GM23338 (cell line): ENCODE results near the gene PRAMEF12. TPM values are rescaled to one million over a fixed set of nuclear protein-coding genes. Genes with fewer than 3 reads are reported as not detected.

Experiments
- ATAC-seq: fragments of 200-7000 bp; cut with Tn5 transposase; 3 replicates; pipeline ENCODE4 v1.9.1; 2020
- DNase-seq: peaks from one replicate; pipeline ENCODE4 v3.0.0-alpha.2; 2015; ENCODE audit warnings: low spot score
- H2AFZ ChIP-seq: fragments of 200-600 bp; sonication (generic); 2 replicates; pipeline ENCODE4 v1.8.0; 2016; ENCODE audit warnings: antibody characterized with exemption, mild to moderate bottlenecking, moderate library complexity
- H3F3A ChIP-seq: fragments of 200-600 bp; sonication (generic); replicated peaks from 2 replicates; pipeline ENCODE4 v1.8.0; 2017; ENCODE audit warnings: antibody characterized with exemption, mixed run types, low read depth
- H3K27ac ChIP-seq: fragments of 200-600 bp; sonication (generic); 2 replicates; pipeline ENCODE4 v1.6.1; 2016; ENCODE audit warnings: low read depth
- H3K27me3 ChIP-seq: fragments of 200-600 bp; sonication (generic); 2 replicates; pipeline ENCODE4 v1.8.0; 2016; ENCODE audit warnings: mild to moderate bottlenecking, mixed run types, moderate library complexity; ENCODE audit not compliant: insufficient read depth
- H3K36me3 ChIP-seq: fragments of 200-600 bp; sonication (generic); 2 replicates; pipeline ENCODE4 v1.8.0; 2016; ENCODE audit warnings: mild to moderate bottlenecking; ENCODE audit not compliant: insufficient read depth
- H3K4me1 ChIP-seq: fragments of 200-600 bp; sonication (generic); 2 replicates; pipeline ENCODE4 v1.8.0; 2016; ENCODE audit warnings: mild to moderate bottlenecking, moderate library complexity; ENCODE audit not compliant: insufficient read depth
- H3K4me2 ChIP-seq: fragments of 200-600 bp; sonication (generic); 2 replicates; pipeline ENCODE4 v1.7.1; 2017; ENCODE audit warnings: mixed run types
- H3K4me3 ChIP-seq: fragments of 200-600 bp; sonication (generic); 2 replicates; pipeline ENCODE4 v1.6.1; 2016; ENCODE audit warnings: mixed run types
- H3K79me2 ChIP-seq: fragments of 200-600 bp; sonication (generic); replicated peaks from 2 replicates; pipeline ENCODE4 v1.8.0; 2017; ENCODE audit warnings: mild to moderate bottlenecking; ENCODE audit not compliant: insufficient read depth
- H3K9me2 ChIP-seq: fragments of 200-600 bp; sonication (generic); 2 replicates; pipeline ENCODE4 v1.8.0; 2017; ENCODE audit not compliant: insufficient read depth
- H4K20me1 ChIP-seq: fragments of 200-600 bp; sonication (generic); replicated peaks from 2 replicates; pipeline ENCODE4 v1.8.0; 2017; ENCODE audit warnings: mild to moderate bottlenecking; ENCODE audit not compliant: insufficient read depth
- H3K27ac Mint-ChIP-seq: 2 replicates; pipeline ENCODE4 v1.8.0; 2020; ENCODE audit warnings: inconsistent platforms, mild to moderate bottlenecking, moderate library complexity, mixed read lengths
- H3K27me3 Mint-ChIP-seq: 3 replicates; pipeline ENCODE4 v1.8.0; 2022; ENCODE audit warnings: low read depth, mild to moderate bottlenecking, moderate library complexity, mixed read lengths, inconsistent platforms; ENCODE audit not compliant: insufficient read depth, poor library complexity
- H3K36me3 Mint-ChIP-seq: 3 replicates; pipeline ENCODE4 v1.8.0; 2021; ENCODE audit warnings: low read depth, mild to moderate bottlenecking, inconsistent platforms, moderate library complexity, mixed read lengths
- H3K4me1 Mint-ChIP-seq: 3 replicates; pipeline ENCODE4 v1.8.0; 2020; ENCODE audit warnings: mild to moderate bottlenecking, inconsistent platforms, mixed read lengths
- H3K4me3 Mint-ChIP-seq: 3 replicates; pipeline ENCODE4 v1.8.0; 2021; ENCODE audit warnings: moderate library complexity, mild to moderate bottlenecking, inconsistent platforms, mixed read lengths
- H3K9me3 Mint-ChIP-seq: 3 replicates; pipeline ENCODE4 v1.8.0; 2020; ENCODE audit warnings: moderate library complexity, mild to moderate bottlenecking, inconsistent platforms, mixed read lengths
- CREB1 ChIP-seq: fragments of 250-450 bp; sonication (Bioruptor Pico); IDR thresholded peaks from 2 replicates; pipeline ENCODE4 v1.5.0; 2020; ENCODE audit warnings: low read depth, mild to moderate bottlenecking, moderate library complexity
- EZH2 ChIP-seq: fragments of 200-600 bp; sonication (generic); IDR thresholded peaks from one replicate; pipeline ENCODE4 v1.8.0; 2017; ENCODE audit warnings: antibody characterized with exemption, mild to moderate bottlenecking, low read depth; ENCODE audit not compliant: unreplicated experiment
- EZH2phosphoT487 ChIP-seq: fragments of 200-600 bp; sonication (generic); IDR thresholded peaks from one replicate; pipeline ENCODE4 v1.8.1; 2018; ENCODE audit warnings: antibody characterized with exemption; ENCODE audit not compliant: unreplicated experiment
- JUNB ChIP-seq: IDR thresholded peaks from one replicate; pipeline ENCODE4 v1.6.1; 2016; ENCODE audit warnings: antibody characterized with exemption; ENCODE audit not compliant: unreplicated experiment
- NANOG ChIP-seq: IDR thresholded peaks from 2 replicates; pipeline ENCODE4 v1.6.1; 2016; ENCODE audit warnings: antibody characterized with exemption, borderline replicate concordance
- POLR2AphosphoS5 ChIP-seq: IDR thresholded peaks from 2 replicates; pipeline ENCODE4 v1.6.1; 2016; ENCODE audit warnings: antibody characterized with exemption, low read depth
- STAT1 ChIP-seq: IDR thresholded peaks from one replicate; pipeline ENCODE4 v1.6.1; 2016; ENCODE audit warnings: antibody characterized with exemption; ENCODE audit not compliant: unreplicated experiment
- ZNF114 ChIP-seq: fragments of 250-450 bp; sonication (Bioruptor Pico); IDR thresholded peaks from 2 replicates; pipeline ENCODE4 v1.5.0; 2020; ENCODE audit warnings: mild to moderate bottlenecking, moderate library complexity
- ZNF331 ChIP-seq: fragments of 250-450 bp; sonication (Bioruptor Pico); IDR thresholded peaks from 2 replicates; pipeline ENCODE4 v1.5.0; 2020; ENCODE audit warnings: low read depth, mild to moderate bottlenecking, moderate library complexity
- ZNF462 ChIP-seq: fragments of 250-450 bp; sonication (Bioruptor Pico); IDR thresholded peaks from 2 replicates; pipeline ENCODE4 v1.5.0; 2020; ENCODE audit warnings: mild to moderate bottlenecking, moderate library complexity
- polyA plus RNA-seq: library from polyadenylated mRNA; unstranded; fragments of >200 nt; fragmentation: Nextera tagmentation; extraction: Ambion mirVana; gene quantifications from 2 replicates; pipeline ENCODE4 v1.2.1, GENCODE V29; 2016
- total RNA-seq: library from RNA; depleted of rRNA; stranded (reverse); fragments of >200 nt; shearing (Covaris generic); gene quantifications from 2 replicates; pipeline ENCODE4 v1.2.3, GENCODE V29; 2014
- TF ChIP-seq, protein P1 (sequence below), 2 experiments: fragments of 200-600 bp in 1 of 2; sonication (generic) in 1 of 2; conservative IDR thresholded peaks; 2 replicates each; pipeline versions ENCODE4 v1.5.1 to v1.6.1; 2016 to 2017; ENCODE audit warnings: antibody characterized with exemption in 2 of 2, low read depth in 2 of 2, mild to moderate bottlenecking in 2 of 2, moderate library complexity in 1 of 2
- TF ChIP-seq, protein P2 (sequence below): IDR thresholded peaks from one replicate; pipeline ENCODE4 v1.6.1; 2018; ENCODE audit warnings: antibody characterized with exemption; ENCODE audit not compliant: unreplicated experiment

The PRAMEF12 gene
- total and polyA plus RNA-seq, 2 experiments from 2014 or later, result not detected

DNA sequence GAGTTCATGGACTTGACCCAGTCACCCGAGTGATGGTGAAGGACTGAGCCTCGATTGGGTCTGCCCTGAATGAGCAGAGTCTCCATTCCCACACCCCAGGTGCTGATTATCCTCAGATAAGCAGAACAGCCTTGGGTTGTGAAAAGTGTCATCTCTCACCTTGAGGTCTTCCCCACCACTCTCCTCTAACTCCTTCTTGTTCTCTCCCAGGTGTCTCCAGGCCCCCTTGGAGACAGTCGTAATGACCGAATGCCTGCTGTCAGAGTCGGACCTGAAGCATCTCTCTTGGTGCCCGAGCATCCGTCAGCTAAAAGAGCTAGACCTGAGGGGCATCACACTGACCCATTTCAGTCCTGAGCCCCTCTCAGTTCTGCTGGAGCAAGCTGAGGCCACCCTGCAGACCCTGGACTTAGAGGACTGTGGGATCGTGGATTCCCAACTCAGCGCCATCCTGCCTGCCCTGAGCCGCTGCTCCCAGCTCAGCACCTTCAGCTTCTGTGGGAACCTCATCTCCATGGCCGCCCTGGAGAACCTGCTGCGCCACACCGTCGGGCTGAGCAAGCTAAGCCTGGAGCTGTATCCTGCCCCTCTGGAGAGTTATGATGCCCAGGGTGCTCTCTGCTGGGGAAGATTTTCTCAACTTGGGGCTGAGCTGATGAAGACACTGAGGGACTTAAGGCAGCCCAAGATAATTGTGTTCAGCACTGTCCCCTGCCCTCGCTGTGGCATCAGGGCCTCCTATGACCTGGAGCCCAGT, 3.4 kb downstream of the PRAMEF12 start:
- no peaks in the 10 kb centered on the region for H3K9me2 ChIP-seq
- no peak for ATAC-seq
- no peak overlapping the region for H3K4me2 ChIP-seq
- no peaks in the 10 kb centered on the region for H3K27me3 ChIP-seq
- DNase-seq, result no peak
- H3K27me3 Mint-ChIP-seq, result peaks cover 2% of the 10 kb centered on the region
- H3K4me3 Mint-ChIP-seq, result no peak overlapping the region
- no peaks in the 10 kb centered on the region for H3K36me3 Mint-ChIP-seq
- no peaks in the 10 kb centered on the region for H3F3A ChIP-seq
- H3K79me2 ChIP-seq, result no peaks in the 10 kb centered on the region
- no peaks in the 10 kb centered on the region; the same call in 1 of the 2 replicates for H3K4me1 ChIP-seq
- no peaks in the 10 kb centered on the region for H4K20me1 ChIP-seq
- H3K4me3 ChIP-seq, result no peak overlapping the region
- no peak overlapping the region for H3K27ac ChIP-seq
- no peaks in the 10 kb centered on the region for H3K4me1 Mint-ChIP-seq
- peaks cover 38% of the 10 kb centered on the region for H3K9me3 Mint-ChIP-seq
- no peak overlapping the region for H3K27ac Mint-ChIP-seq
- no peak for TF ChIP-seq ZNF114 (CRISPR knock-in tag)
- TF ChIP-seq NANOG, result no peak
- TF ChIP-seq EZH2, result no peak
- TF ChIP-seq EZH2phosphoT487, result no peak
- no peak for TF ChIP-seq ZNF462 (CRISPR knock-in tag)
- TF ChIP-seq, protein P1, sequence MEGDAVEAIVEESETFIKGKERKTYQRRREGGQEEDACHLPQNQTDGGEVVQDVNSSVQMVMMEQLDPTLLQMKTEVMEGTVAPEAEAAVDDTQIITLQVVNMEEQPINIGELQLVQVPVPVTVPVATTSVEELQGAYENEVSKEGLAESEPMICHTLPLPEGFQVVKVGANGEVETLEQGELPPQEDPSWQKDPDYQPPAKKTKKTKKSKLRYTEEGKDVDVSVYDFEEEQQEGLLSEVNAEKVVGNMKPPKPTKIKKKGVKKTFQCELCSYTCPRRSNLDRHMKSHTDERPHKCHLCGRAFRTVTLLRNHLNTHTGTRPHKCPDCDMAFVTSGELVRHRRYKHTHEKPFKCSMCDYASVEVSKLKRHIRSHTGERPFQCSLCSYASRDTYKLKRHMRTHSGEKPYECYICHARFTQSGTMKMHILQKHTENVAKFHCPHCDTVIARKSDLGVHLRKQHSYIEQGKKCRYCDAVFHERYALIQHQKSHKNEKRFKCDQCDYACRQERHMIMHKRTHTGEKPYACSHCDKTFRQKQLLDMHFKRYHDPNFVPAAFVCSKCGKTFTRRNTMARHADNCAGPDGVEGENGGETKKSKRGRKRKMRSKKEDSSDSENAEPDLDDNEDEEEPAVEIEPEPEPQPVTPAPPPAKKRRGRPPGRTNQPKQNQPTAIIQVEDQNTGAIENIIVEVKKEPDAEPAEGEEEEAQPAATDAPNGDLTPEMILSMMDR (conservative IDR thresholded peaks at IDR 0.05; ENCODE audit: low read depth in 2 of 2), result no peak
- TF ChIP-seq, protein P2, sequence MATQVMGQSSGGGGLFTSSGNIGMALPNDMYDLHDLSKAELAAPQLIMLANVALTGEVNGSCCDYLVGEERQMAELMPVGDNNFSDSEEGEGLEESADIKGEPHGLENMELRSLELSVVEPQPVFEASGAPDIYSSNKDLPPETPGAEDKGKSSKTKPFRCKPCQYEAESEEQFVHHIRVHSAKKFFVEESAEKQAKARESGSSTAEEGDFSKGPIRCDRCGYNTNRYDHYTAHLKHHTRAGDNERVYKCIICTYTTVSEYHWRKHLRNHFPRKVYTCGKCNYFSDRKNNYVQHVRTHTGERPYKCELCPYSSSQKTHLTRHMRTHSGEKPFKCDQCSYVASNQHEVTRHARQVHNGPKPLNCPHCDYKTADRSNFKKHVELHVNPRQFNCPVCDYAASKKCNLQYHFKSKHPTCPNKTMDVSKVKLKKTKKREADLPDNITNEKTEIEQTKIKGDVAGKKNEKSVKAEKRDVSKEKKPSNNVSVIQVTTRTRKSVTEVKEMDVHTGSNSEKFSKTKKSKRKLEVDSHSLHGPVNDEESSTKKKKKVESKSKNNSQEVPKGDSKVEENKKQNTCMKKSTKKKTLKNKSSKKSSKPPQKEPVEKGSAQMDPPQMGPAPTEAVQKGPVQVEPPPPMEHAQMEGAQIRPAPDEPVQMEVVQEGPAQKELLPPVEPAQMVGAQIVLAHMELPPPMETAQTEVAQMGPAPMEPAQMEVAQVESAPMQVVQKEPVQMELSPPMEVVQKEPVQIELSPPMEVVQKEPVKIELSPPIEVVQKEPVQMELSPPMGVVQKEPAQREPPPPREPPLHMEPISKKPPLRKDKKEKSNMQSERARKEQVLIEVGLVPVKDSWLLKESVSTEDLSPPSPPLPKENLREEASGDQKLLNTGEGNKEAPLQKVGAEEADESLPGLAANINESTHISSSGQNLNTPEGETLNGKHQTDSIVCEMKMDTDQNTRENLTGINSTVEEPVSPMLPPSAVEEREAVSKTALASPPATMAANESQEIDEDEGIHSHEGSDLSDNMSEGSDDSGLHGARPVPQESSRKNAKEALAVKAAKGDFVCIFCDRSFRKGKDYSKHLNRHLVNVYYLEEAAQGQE, result no peak
- no peak for TF ChIP-seq ZNF331 (CRISPR knock-in tag)
- TF ChIP-seq POLR2AphosphoS5, result no peak
- no peak for TF ChIP-seq JUNB
- no peak for TF ChIP-seq CREB1 (CRISPR knock-in tag)
- TF ChIP-seq STAT1, result no peak
- H2AFZ ChIP-seq, result no peak overlapping the region
- no peaks in the 10 kb centered on the region for H3K36me3 ChIP-seq
